Gastroesophageal sphincter (tissue), 4 donors: Measurements from ENCODE around the gene CDKAL1. TPM values are rescaled to one million over a fixed set of nuclear protein-coding genes. Genes with fewer than 3 reads are reported as not detected.

Experiments
- ATAC-seq: fragments of 150-250 bp; one replicate; pipeline ENCODE4 v1.9.1; 2016; ENCODE audit warnings: mild to moderate bottlenecking, moderate library complexity
- H3K27ac ChIP-seq, 4 donors: fragments of 200-600 bp; sonication (generic) in 3 of 4; 1 replicate in 3 of 4; 2 replicates in 1 of 4; pipeline ENCODE4 v1.5.1; 2016 to 2019
- H3K27me3 ChIP-seq: fragments of 200-600 bp; sonication (generic); one replicate; pipeline ENCODE4 v1.5.1; 2019
- H3K36me3 ChIP-seq, 2 donors: fragments of 200-600 bp; sonication (generic); one replicate each; pipeline ENCODE4 v1.5.1; 2019; ENCODE audit warnings: control low read depth in 1 of 2
- H3K4me1 ChIP-seq, 3 donors: fragments of 200-600 bp; sonication (generic); 1 replicate in 2 of 3; 2 replicates in 1 of 3; pipeline ENCODE4 v1.5.1; 2016 to 2019; ENCODE audit warnings: control low read depth in 2 of 3
- H3K4me3 ChIP-seq, 2 donors: fragments of 200-600 bp; sonication (generic); one replicate each; pipeline ENCODE4 v1.5.1; 2019; ENCODE audit warnings: mild to moderate bottlenecking in 1 of 2, moderate library complexity in 1 of 2
- H3K9me3 ChIP-seq, 3 donors: fragments of 200-600 bp; sonication (generic); one replicate each; pipeline ENCODE4 v1.5.1; 2017 to 2019; ENCODE audit warnings: control low read depth in 2 of 3
- EP300 ChIP-seq: sonication (generic); formaldehyde crosslinking; IDR thresholded peaks from one replicate; pipeline ENCODE4 v1.6.1; 2017; ENCODE audit warnings: antibody characterized with exemption, mild to moderate bottlenecking
- POLR2A ChIP-seq, 2 donors: fragments of 450-650 bp; IDR thresholded peaks; one replicate each; pipeline ENCODE4 v1.6.1; 2017; ENCODE audit warnings: antibody characterized with exemption in 2 of 2, mild to moderate bottlenecking in 2 of 2, moderate library complexity in 1 of 2
- POLR2AphosphoS5 ChIP-seq: sonication (generic); formaldehyde crosslinking; IDR thresholded peaks from one replicate; pipeline ENCODE4 v1.6.1; 2017; ENCODE audit warnings: antibody characterized with exemption
- WGBS, 2 donors: methylation state at CpG; one replicate each; pipeline ENCODE4 v1.1.5; 2018; ENCODE audit warnings: low coverage in 1 of 2; 5-methylcytosine and 5-hydroxymethylcytosine counted together
- total RNA-seq, 4 donors: library from RNA; depleted of rRNA; stranded (reverse); fragments of >200 nt; gene quantifications; one replicate each; pipeline ENCODE4 v1.1.0, GENCODE V29; 2016
- TF ChIP-seq, protein P1 (sequence below), 4 experiments: fragments of 200-600 bp in 2 of 4; fragments of 450-650 bp in 2 of 4; sonication (generic) in 1 of 4; IDR thresholded peaks; one replicate each; pipeline ENCODE4 v1.5.1; 2017 to 2019; ENCODE audit warnings: antibody characterized with exemption in 4 of 4, mild to moderate bottlenecking in 2 of 4, moderate library complexity in 2 of 4

Gene CDKAL1
- total RNA-seq, 4 donors from 2014 or later, result 10.9 to 17.9 (median 15.0) TPM

DNA sequence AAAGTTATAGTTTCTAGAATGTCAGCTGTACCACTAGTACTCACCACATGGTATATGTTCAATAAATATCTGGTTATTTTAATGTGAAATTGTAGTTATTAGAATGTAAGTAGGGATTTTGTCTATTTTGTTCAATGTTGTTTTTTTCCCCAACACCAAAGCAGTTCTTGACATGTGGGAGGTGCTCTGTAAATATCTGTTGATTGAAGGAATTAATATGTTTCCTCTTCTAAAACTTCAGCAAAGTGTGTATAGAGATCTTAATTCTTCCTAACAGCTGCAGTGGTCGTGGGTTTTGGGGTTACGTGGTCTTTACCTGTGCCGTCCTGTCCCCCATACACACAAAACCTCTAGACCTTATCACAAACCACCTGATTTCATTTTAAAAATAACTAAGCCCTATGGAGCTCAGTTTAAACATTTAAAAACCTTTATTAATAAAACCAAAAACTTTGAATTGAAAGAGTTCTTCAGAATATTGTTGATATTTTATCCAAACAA, 587.4 kb downstream of the CDKAL1 start:
- no peak for ATAC-seq
- no peaks in the 10 kb centered on the region for H3K4me1 ChIP-seq
- WGBS, 2 donors, result 86 to 90% methylated on average over 3 of the region's 3 CpGs
- no peaks in the 10 kb centered on the region for H3K9me3 ChIP-seq
- no peaks in the 10 kb centered on the region for H3K36me3 ChIP-seq
- TF ChIP-seq EP300 (no peak), POLR2A (IDR thresholded peaks at IDR 0.05) (no peak), POLR2AphosphoS5 (no peak)
- TF ChIP-seq, protein P1, sequence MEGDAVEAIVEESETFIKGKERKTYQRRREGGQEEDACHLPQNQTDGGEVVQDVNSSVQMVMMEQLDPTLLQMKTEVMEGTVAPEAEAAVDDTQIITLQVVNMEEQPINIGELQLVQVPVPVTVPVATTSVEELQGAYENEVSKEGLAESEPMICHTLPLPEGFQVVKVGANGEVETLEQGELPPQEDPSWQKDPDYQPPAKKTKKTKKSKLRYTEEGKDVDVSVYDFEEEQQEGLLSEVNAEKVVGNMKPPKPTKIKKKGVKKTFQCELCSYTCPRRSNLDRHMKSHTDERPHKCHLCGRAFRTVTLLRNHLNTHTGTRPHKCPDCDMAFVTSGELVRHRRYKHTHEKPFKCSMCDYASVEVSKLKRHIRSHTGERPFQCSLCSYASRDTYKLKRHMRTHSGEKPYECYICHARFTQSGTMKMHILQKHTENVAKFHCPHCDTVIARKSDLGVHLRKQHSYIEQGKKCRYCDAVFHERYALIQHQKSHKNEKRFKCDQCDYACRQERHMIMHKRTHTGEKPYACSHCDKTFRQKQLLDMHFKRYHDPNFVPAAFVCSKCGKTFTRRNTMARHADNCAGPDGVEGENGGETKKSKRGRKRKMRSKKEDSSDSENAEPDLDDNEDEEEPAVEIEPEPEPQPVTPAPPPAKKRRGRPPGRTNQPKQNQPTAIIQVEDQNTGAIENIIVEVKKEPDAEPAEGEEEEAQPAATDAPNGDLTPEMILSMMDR (IDR thresholded peaks at IDR 0.05), result no peak
- no peak overlapping the region for H3K4me3 ChIP-seq
- H3K27ac ChIP-seq, result no peak overlapping the region
- H3K27me3 ChIP-seq, result no peaks in the 10 kb centered on the region

DNA sequence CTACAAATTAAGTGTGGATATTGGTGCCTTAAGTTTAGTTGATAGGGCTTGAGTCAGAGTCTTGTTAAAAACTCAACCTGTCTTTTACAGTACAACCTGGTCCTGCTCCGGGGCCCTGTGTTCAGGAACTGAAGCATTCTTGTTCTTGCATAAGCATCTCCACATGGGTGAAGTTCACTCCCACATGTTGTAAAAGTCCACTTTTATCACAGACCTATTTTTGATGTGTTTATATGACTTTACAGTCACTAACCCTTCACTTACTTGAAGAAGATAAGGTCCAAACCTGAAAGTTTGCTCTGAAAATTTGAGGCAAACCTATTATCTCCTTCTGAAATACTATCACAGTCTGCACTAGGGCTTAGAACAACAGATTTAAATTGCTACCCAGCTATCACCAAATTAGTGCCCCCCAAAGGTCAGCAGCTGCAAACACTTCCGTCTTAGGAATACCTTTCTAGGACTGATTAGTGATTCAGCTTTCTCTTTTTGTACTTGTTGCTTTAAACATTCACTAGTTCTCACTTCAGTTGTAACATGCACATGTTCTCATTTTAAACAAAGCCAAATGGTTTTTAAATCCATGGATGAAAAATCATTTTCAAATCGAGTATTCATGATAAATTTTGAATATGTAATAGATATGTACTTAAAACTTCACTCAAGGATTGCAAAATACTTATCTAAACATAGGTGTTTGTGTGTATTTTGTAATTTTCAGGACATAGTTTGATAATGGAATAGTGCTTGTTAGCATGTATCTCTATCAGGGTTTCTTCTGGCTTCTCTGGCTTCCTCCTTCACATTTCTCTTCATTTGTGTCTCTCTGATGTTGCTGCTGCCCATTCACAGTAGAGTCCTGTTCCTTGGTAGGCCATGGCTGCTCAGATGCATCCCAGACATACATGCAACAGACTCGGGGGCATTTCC, 589.5 kb downstream of the CDKAL1 start:
- Histone ChIP-seq H3K4me3 (no peak overlapping the region), H3K27ac (no peak overlapping the region), H3K27me3 (no peaks in the 10 kb centered on the region), H3K9me3 (no peaks in the 10 kb centered on the region), H3K36me3 (no peaks in the 10 kb centered on the region), H3K4me1 (no peaks in the 10 kb centered on the region)
- WGBS, 2 donors, result 75 to 92% methylated on average over 4 of the region's 4 CpGs
- no peak for ATAC-seq
- TF ChIP-seq, protein P1 (IDR thresholded peaks at IDR 0.05), result no peak
- TF ChIP-seq POLR2AphosphoS5 (no peak), POLR2A (IDR thresholded peaks at IDR 0.05) (no peak), EP300 (no peak)

DNA sequence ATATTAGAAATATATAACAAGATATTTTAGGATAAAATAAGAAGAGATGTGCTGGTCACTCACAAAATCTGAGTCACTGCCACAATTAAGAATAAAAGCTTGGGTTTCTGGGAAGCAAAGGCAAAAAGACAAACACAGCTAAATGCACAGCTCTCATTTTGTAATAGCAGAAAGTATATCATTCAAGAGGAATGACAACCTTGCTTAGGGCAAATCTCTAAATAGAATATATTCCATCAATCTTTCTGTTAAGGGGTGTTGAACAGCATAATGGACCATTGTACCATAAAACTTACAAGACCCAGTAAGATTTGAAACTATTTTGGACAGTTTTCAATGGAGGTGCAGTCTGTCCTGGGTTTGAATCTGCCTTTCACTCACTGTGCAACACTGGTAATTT, 594.3 kb downstream of the CDKAL1 start:
- Histone ChIP-seq H3K9me3 (no peaks in the 10 kb centered on the region), H3K27ac (no peak overlapping the region), H3K27me3 (no peaks in the 10 kb centered on the region), H3K4me1 (peaks cover 0 to 9% (median 0%) of the 10 kb centered on the region in 3 donors), H3K4me3 (no peak overlapping the region), H3K36me3 (no peaks in the 10 kb centered on the region)
- TF ChIP-seq POLR2A (IDR thresholded peaks at IDR 0.05), result no peak
- no peak for TF ChIP-seq EP300
- TF ChIP-seq, protein P1 (IDR thresholded peaks at IDR 0.05), result no peak
- no peak for TF ChIP-seq POLR2AphosphoS5
- no peak for ATAC-seq

DNA sequence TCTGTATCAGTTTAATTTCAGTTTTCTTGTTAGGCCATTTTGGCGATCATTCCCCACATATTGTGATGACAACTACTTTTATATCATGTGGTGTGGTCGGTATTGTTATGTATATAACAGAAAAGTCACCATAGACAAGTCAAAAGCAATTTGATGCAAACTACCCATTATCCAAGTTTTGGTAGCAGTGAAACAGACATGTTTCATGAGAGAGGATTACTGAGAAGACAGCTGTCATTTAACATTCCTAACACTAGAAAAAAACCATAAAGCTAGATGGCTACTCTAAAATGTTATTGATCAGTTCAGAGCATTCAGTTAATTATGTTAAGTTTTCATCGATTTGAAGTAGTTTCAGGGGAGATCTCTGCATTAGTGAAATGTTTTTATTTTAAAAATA, 597.1 kb downstream of the CDKAL1 start:
- TF ChIP-seq, protein P1 (IDR thresholded peaks at IDR 0.05), result no peak
- TF ChIP-seq POLR2A (IDR thresholded peaks at IDR 0.05) (no peak), POLR2AphosphoS5 (no peak), EP300 (no peak)
- H3K9me3 ChIP-seq, result no peaks in the 10 kb centered on the region
- ATAC-seq, result no peak
- peaks cover 0 to 22% (median 0%) of the 10 kb centered on the region in 3 donors for H3K4me1 ChIP-seq
- no peak overlapping the region for H3K27ac ChIP-seq
- 83 to 84% methylated on average over 3 of the region's 3 CpGs for WGBS, 2 donors
- no peak overlapping the region for H3K4me3 ChIP-seq
- H3K36me3 ChIP-seq, result no peaks in the 10 kb centered on the region
- H3K27me3 ChIP-seq, result no peaks in the 10 kb centered on the region

DNA sequence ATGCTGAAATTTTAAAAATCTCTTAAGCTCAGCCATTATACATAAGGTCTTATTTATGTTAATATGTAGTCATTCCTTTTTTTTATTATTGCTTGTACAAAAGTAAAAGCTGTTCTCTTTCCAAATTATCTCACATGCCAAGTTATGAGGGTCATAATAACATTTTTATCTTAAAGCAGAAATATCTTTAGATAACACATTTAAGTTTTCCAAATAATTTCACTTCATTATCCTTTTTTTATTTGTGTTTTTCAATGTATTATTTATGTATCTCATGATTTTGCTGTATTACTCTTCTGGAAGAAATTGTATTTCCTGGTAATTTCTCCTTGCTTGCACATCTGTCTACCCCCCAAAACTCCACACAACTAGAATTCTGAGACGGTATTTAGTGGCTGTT, 598.2 kb downstream of the CDKAL1 start:
- no peak overlapping the region for H3K4me3 ChIP-seq
- H3K4me1 ChIP-seq, result peaks cover 0 to 22% (median 0%) of the 10 kb centered on the region in 3 donors
- H3K27ac ChIP-seq, result no peak overlapping the region
- H3K36me3 ChIP-seq, result no peaks in the 10 kb centered on the region
- TF ChIP-seq, protein P1 (IDR thresholded peaks at IDR 0.05), result no peak
- TF ChIP-seq POLR2AphosphoS5, result no peak
- no peak for ATAC-seq
- H3K9me3 ChIP-seq, result no peaks in the 10 kb centered on the region
- H3K27me3 ChIP-seq, result no peaks in the 10 kb centered on the region
- 50% methylated on average over 1 of the region's 1 CpG; no CpG with 5 or more reads in 1 of the 2 donors for WGBS, 2 donors
